ENCODE results near the gene WNT3. TPM values are rescaled to one million over a fixed set of nuclear protein-coding genes. Genes with fewer than 3 reads are reported as not detected.
A peak's percentile ranks its signal among the peaks of the same experiment; 100 is the strongest.

The WNT3 gene
- total and polyA plus RNA-seq, 2 donors (not counting 3 experiments of a cell fraction or from before 2014, with no cell fraction given), result 1.4 to 2.1 TPM

- TSS peak; percentile 19 for BruUV-seq (replicated peaks)
- Histone ChIP-seq H3K79me2 (ENCODE audit: control insufficient read depth, insufficient read depth, low read length) (no peaks in the 10 kb centered on the region), H3K4me2 (ENCODE audit: insufficient read depth, low read length) (peak overlapping the region; percentile 24), H2AFZ (ENCODE audit: low read depth, low read length) (peak overlapping the region; percentile 17), H3K4me3 (replicated peaks in 1 of 3; ENCODE audit: insufficient read depth in 1 of 3, low read depth in 1 of 3, low read length in 3 of 3) (peak overlapping the region; percentile 1 to 67 (median 12)), H3K4me1 (ENCODE audit: control insufficient read depth, extremely low read depth, insufficient read depth, low read length) (peaks cover 2% of the 10 kb centered on the region), H3K9me1 (replicated peaks; ENCODE audit: control insufficient read depth, extremely low read depth, insufficient read depth, low read length) (no peaks in the 10 kb centered on the region), H3K36me3 (ENCODE audit: control insufficient read depth in 2 of 2, extremely low read depth in 1 of 2, insufficient read depth in 2 of 2, low read length in 2 of 2) (no peaks in the 10 kb centered on the region), H3K27ac (ENCODE audit: insufficient read depth, low read depth, low read length) (no peak overlapping the region), H4K20me1 (replicated peaks; ENCODE audit: control insufficient read depth, extremely low read depth, insufficient read depth, low read length) (no peaks in the 10 kb centered on the region), H3K9ac (replicated peaks; ENCODE audit: extremely low read depth, insufficient read depth, low read length) (peak overlapping the region; percentile 63), H3K27me3 (ENCODE audit: control insufficient read depth in 2 of 2, insufficient read depth in 2 of 2, low read length in 2 of 2) (no peaks in the 10 kb centered on the region), H3K9me3 (replicated peaks; ENCODE audit: control insufficient read depth, insufficient read depth, low read length) (no peaks in the 10 kb centered on the region)
- intact Hi-C loops (cut with micrococcal nuclease), result no loop called here
- TF ChIP-seq MYC (IDR thresholded peaks at IDR 0.05; ENCODE audit: low read depth, low read length) (no peak), POLR2AphosphoS5 (IDR thresholded peaks at IDR 0.05; ENCODE audit: insufficient read depth, low read depth, low read length) (no peak), JUN (IDR thresholded peaks at IDR 0.05; ENCODE audit: borderline replicate concordance, insufficient read depth, insufficient read length, low read depth) (no peak), POLR2A (IDR thresholded peaks at IDR 0.05; ENCODE audit: low read depth, low read length) (no peak), GATA2 (IDR thresholded peaks at IDR 0.05; ENCODE audit: insufficient read depth, insufficient read length, low read depth, low read length) (no peak), FOS (IDR thresholded peaks at IDR 0.05; ENCODE audit: borderline replicate concordance, insufficient read depth, low read length) (no peak)
- TF ChIP-seq, protein P1, sequence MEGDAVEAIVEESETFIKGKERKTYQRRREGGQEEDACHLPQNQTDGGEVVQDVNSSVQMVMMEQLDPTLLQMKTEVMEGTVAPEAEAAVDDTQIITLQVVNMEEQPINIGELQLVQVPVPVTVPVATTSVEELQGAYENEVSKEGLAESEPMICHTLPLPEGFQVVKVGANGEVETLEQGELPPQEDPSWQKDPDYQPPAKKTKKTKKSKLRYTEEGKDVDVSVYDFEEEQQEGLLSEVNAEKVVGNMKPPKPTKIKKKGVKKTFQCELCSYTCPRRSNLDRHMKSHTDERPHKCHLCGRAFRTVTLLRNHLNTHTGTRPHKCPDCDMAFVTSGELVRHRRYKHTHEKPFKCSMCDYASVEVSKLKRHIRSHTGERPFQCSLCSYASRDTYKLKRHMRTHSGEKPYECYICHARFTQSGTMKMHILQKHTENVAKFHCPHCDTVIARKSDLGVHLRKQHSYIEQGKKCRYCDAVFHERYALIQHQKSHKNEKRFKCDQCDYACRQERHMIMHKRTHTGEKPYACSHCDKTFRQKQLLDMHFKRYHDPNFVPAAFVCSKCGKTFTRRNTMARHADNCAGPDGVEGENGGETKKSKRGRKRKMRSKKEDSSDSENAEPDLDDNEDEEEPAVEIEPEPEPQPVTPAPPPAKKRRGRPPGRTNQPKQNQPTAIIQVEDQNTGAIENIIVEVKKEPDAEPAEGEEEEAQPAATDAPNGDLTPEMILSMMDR (IDR thresholded peaks at IDR 0.05; ENCODE audit: extremely low read depth in 1 of 2, insufficient read depth in 1 of 2, low read depth in 1 of 2, low read length in 2 of 2), result no peak
- TF ChIP-seq, protein P2, sequence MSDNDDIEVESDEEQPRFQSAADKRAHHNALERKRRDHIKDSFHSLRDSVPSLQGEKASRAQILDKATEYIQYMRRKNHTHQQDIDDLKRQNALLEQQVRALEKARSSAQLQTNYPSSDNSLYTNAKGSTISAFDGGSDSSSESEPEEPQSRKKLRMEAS (IDR thresholded peaks at IDR 0.05; ENCODE audit: insufficient read depth, insufficient read length), result no peak
- FAIRE-seq (no peak), DNase-seq (ENCODE audit: low read depth, low spot score) (peak; percentile 28)
- POLR2A ChIA-PET, result no interaction called here
- dilution Hi-C loops (cut with MboI; ENCODE audit: extremely low pct_ligation_motif_present, low sequenced_read_pairs), result no loop called here
- CTCF ChIA-PET, result interaction anchor here (1.0 kb wide), 2 partner anchors 18 to 65 kb away, joined by 3 to 4 read pairs; no protein-coding TSS in a partner anchor
These were observed 47.5 kb downstream of the WNT3 start for GRCh38 chr17:46770818-46771560.

Measured in endothelial cell of umbilical vein (primary cell).